Type B pancreatic cell (in vitro differentiated cells): ENCODE measurements around the gene OLFML3. TPM values are rescaled to one million over a fixed set of nuclear protein-coding genes. Genes with fewer than 3 reads are reported as not detected.

Experiments used
- DNase-seq: peaks from one replicate; pipeline ENCODE4 v3.0.0; 2021; ENCODE audit warnings: mixed read lengths; ENCODE audit not compliant: unreplicated experiment; ENCODE audit errors: extremely low spot score
- H3K27ac Mint-ChIP-seq: 2 replicates; pipeline ENCODE4 v1.8.0; 2021; ENCODE audit warnings: mild to moderate bottlenecking, mixed read lengths
- H3K27me3 Mint-ChIP-seq: 2 replicates; pipeline ENCODE4 v1.8.0; 2021; ENCODE audit warnings: mixed read lengths
- H3K36me3 Mint-ChIP-seq: 2 replicates; pipeline ENCODE4 v1.8.0; 2021; ENCODE audit warnings: mixed read lengths
- H3K4me1 Mint-ChIP-seq: one replicate; pipeline ENCODE4 v1.8.0; 2021; ENCODE audit warnings: mixed read lengths; ENCODE audit not compliant: unreplicated experiment
- H3K4me3 Mint-ChIP-seq: 2 replicates; pipeline ENCODE4 v1.8.0; 2021; ENCODE audit warnings: mild to moderate bottlenecking, mixed read lengths
- H3K9me3 Mint-ChIP-seq: 2 replicates; pipeline ENCODE4 v1.8.0; 2021; ENCODE audit warnings: mixed read lengths
- total RNA-seq: library from RNA; stranded (reverse); gene quantifications from 2 replicates; pipeline ENCODE4 v1.2.1, GENCODE V29; 2021; ENCODE audit warnings: low replicate concordance
- TF ChIP-seq, protein P1 (sequence below): fragments of 200-600 bp; sonication (generic); conservative IDR thresholded peaks from 2 replicates; pipeline ENCODE4 v1.5.0; 2021; ENCODE audit warnings: antibody characterized with exemption, mild to moderate bottlenecking

Gene OLFML3
- total RNA-seq, 1 donor from 2014 or later = 30.5 TPM

DNA sequence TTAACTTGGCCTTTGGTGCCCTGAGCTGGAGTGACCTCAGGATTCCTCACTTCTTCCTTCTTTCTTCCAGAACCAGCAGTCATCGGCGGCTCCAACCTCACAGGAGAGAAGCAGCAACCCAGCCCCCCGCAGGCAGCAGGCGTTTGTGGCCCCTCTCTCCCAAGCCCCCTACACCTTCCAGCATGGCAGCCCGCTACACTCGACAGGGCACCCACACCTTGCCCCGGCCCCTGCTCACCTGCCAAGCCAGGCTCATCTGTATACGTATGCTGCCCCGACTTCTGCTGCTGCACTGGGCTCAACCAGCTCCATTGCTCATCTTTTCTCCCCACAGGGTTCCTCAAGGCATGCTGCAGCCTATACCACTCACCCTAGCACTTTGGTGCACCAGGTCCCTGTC is 6.3 kb upstream of the OLFML3 start:
- Mint-ChIP-seq H3K27me3 (no peaks in the 10 kb centered on the region), H3K4me1 (peaks cover 11% of the 10 kb centered on the region), H3K9me3 (no peaks in the 10 kb centered on the region), H3K4me3 (no peak overlapping the region), H3K27ac (no peak overlapping the region), H3K36me3 (peaks cover 38% of the 10 kb centered on the region)
- TF ChIP-seq, protein P1, sequence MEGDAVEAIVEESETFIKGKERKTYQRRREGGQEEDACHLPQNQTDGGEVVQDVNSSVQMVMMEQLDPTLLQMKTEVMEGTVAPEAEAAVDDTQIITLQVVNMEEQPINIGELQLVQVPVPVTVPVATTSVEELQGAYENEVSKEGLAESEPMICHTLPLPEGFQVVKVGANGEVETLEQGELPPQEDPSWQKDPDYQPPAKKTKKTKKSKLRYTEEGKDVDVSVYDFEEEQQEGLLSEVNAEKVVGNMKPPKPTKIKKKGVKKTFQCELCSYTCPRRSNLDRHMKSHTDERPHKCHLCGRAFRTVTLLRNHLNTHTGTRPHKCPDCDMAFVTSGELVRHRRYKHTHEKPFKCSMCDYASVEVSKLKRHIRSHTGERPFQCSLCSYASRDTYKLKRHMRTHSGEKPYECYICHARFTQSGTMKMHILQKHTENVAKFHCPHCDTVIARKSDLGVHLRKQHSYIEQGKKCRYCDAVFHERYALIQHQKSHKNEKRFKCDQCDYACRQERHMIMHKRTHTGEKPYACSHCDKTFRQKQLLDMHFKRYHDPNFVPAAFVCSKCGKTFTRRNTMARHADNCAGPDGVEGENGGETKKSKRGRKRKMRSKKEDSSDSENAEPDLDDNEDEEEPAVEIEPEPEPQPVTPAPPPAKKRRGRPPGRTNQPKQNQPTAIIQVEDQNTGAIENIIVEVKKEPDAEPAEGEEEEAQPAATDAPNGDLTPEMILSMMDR = no peak
- DNase-seq = no peak

DNA sequence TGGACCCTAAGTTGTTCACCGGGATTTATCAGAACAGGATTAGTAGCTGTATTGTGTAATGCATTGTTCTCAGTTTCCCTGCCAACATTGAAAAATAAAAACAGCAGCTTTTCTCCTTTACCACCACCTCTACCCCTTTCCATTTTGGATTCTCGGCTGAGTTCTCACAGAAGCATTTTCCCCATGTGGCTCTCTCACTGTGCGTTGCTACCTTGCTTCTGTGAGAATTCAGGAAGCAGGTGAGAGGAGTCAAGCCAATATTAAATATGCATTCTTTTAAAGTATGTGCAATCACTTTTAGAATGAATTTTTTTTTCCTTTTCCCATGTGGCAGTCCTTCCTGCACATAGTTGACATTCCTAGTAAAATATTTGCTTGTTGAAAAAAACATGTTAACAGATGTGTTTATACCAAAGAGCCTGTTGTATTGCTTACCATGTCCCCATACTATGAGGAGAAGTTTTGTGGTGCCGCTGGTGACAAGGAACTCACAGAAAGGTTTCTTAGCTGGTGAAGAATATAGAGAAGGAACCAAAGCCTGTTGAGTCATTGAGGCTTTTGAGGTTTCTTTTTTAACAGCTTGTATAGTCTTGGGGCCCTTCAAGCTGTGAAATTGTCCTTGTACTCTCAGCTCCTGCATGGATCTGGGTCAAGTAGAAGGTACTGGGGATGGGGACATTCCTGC is 3.9 kb upstream of the OLFML3 start:
- TF ChIP-seq, protein P1 = no peak
- H3K9me3 Mint-ChIP-seq = no peaks in the 10 kb centered on the region
- DNase-seq = no peak
- H3K4me3 Mint-ChIP-seq = no peak overlapping the region
- peaks cover 24% of the 10 kb centered on the region for H3K36me3 Mint-ChIP-seq
- no peaks in the 10 kb centered on the region for H3K27me3 Mint-ChIP-seq
- H3K4me1 Mint-ChIP-seq = peaks cover 35% of the 10 kb centered on the region
- no peak overlapping the region for H3K27ac Mint-ChIP-seq

DNA sequence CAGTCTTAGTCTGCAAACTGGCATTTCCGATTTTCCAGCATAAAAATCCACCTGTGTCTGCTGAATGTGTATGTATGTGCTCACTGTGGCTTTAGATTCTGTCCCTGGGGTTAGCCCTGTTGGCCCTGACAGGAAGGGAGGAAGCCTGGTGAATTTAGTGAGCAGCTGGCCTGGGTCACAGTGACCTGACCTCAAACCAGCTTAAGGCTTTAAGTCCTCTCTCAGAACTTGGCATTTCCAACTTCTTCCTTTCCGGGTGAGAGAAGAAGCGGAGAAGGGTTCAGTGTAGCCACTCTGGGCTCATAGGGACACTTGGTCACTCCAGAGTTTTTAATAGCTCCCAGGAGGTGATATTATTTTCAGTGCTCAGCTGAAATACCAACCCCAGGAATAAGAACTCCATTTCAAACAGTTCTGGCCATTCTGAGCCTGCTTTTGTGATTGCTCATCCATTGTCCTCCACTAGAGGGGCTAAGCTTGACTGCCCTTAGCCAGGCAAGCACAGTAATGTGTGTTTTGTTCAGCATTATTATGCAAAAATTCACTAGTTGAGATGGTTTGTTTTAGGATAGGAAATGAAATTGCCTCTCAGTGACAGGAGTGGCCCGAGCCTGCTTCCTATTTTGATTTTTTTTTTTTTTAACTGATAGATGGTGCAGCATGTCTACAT is 2.5 kb upstream of the OLFML3 start:
- Mint-ChIP-seq H3K36me3 (peaks cover 24% of the 10 kb centered on the region), H3K4me3 (no peak overlapping the region), H3K4me1 (peaks cover 46% of the 10 kb centered on the region), H3K9me3 (no peaks in the 10 kb centered on the region), H3K27ac (peak overlapping the region; percentile 7), H3K27me3 (no peaks in the 10 kb centered on the region)
- no peak for DNase-seq
- TF ChIP-seq, protein P1 = peak; percentile 78

DNA sequence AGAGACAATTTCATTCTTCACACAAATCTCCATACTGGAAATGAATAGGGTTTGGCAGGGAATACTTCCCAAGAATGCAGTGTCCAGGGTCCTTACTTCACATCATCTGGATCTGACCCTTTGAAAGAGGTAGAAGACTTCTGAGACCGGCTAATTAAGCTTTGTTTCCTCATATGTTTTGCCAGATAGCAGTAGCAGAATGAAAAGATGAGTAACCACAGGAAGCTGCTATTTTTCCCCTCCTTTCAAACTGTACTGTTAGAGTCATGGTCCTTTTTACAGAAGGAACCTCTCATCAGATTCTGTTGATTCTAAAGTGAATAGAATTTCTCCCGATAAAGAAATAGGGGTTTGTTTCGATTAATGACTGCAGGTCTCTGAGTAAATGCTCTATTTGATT is 1.4 kb upstream of the OLFML3 start:
- no peaks in the 10 kb centered on the region for H3K27me3 Mint-ChIP-seq
- H3K4me1 Mint-ChIP-seq = peaks cover 57% of the 10 kb centered on the region
- TF ChIP-seq, protein P1 = no peak
- H3K36me3 Mint-ChIP-seq = peaks cover 17% of the 10 kb centered on the region
- no peaks in the 10 kb centered on the region for H3K9me3 Mint-ChIP-seq
- no peak for DNase-seq
- H3K27ac Mint-ChIP-seq = no peak overlapping the region
- no peak overlapping the region for H3K4me3 Mint-ChIP-seq

DNA sequence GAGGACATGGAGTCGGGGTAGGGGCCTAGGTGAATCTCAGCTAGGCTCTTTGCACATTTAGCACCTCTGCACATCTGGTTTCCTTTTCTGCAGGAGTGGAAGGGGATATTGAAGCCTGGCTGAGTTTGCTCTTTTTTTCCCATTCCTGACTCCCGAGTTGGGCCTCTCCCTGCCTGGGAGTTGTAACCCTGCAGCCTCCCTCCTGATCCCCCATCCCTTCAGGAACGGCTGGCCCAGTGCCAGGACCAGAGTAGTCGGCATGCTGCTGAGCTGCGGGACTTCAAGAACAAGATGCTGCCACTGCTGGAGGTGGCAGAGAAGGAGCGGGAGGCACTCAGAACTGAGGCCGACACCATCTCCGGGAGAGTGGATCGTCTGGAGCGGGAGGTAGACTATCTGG is 836 bp downstream of the OLFML3 start:
- peaks cover 74% of the 10 kb centered on the region for H3K4me1 Mint-ChIP-seq

More for the DNA sequence above, 836 bp downstream of the OLFML3 start:
- Mint-ChIP-seq H3K27me3 (no peaks in the 10 kb centered on the region), H3K9me3 (no peaks in the 10 kb centered on the region), H3K4me3 (peak overlapping the region; percentile 83), H3K27ac (peak overlapping the region; percentile 89), H3K36me3 (peaks cover 9% of the 10 kb centered on the region)
- TF ChIP-seq, protein P1 = no peak
- DNase-seq = no peak
